Fibroblast of lung (primary cell): ENCODE results near the gene CHST4. TPM values are rescaled to one million over a fixed set of nuclear protein-coding genes. Genes with fewer than 3 reads are reported as not detected.
A peak's percentile ranks its signal among the peaks of the same experiment; 100 is the strongest.

Experiments
- DNase-seq, 2 donors: peaks; one replicate each; pipeline versions ENCODE4 v3.0.0 to v3.0.0-alpha.2; 2010; ENCODE audit warnings: low read depth in 2 of 2
- H2AFZ ChIP-seq: 2 replicates; pipeline ENCODE4 v1.5.1; 2012; ENCODE audit warnings: low read length, control low read depth, inconsistent platforms
- H3K27ac ChIP-seq: 2 replicates; pipeline ENCODE4 v1.5.1; 2011; ENCODE audit warnings: low read length, control low read depth; ENCODE audit not compliant: insufficient read depth
- H3K27me3 ChIP-seq: 2 replicates; pipeline ENCODE4 v1.5.1; 2011; ENCODE audit warnings: mild to moderate bottlenecking, low read length; ENCODE audit not compliant: control insufficient read depth, insufficient read depth
- H3K36me3 ChIP-seq: 2 replicates; pipeline ENCODE4 v1.5.1; 2011; ENCODE audit warnings: low read length; ENCODE audit not compliant: control insufficient read depth, insufficient read depth
- H3K4me1 ChIP-seq: 2 replicates; pipeline ENCODE4 v1.5.1; 2011; ENCODE audit warnings: low read length; ENCODE audit not compliant: control insufficient read depth, insufficient read depth; ENCODE audit errors: extremely low read depth
- H3K4me2 ChIP-seq: 2 replicates; pipeline ENCODE4 v1.5.1; 2011; ENCODE audit warnings: low read length, control low read depth; ENCODE audit not compliant: insufficient read depth; ENCODE audit errors: extremely low read depth
- H3K4me3 ChIP-seq, 4 experiments: fragments of 200-600 bp in 1 of 4; sonication (generic) in 1 of 4; replicated peaks in 1 of 4; 2 replicates each; pipeline ENCODE4 v1.5.1; 2011 to 2016; ENCODE audit warnings: low read length in 4 of 4, low read depth in 3 of 4, mild to moderate bottlenecking in 3 of 4, control low read depth in 2 of 4, inconsistent platforms in 1 of 4, mixed read lengths in 1 of 4; ENCODE audit not compliant: insufficient read depth in 1 of 4; ENCODE audit errors: control extremely low read depth in 1 of 4
- H3K79me2 ChIP-seq: 2 replicates; pipeline ENCODE4 v1.5.1; 2012; ENCODE audit warnings: mild to moderate bottlenecking, low read length, inconsistent platforms; ENCODE audit not compliant: control insufficient read depth, insufficient read depth
- H3K9ac ChIP-seq: 2 replicates; pipeline ENCODE4 v1.5.1; 2011; ENCODE audit warnings: mild to moderate bottlenecking, low read length, control low read depth; ENCODE audit not compliant: insufficient read depth
- H3K9me3 ChIP-seq: 2 replicates; pipeline ENCODE4 v1.5.1; 2012; ENCODE audit warnings: low read depth, low read length; ENCODE audit not compliant: control insufficient read depth, insufficient read depth
- H4K20me1 ChIP-seq: 2 replicates; pipeline ENCODE4 v1.5.1; 2011; ENCODE audit warnings: low read length; ENCODE audit not compliant: control insufficient read depth, insufficient read depth; ENCODE audit errors: extremely low read depth
- EZH2 ChIP-seq: IDR thresholded peaks from 2 replicates; pipeline ENCODE4 v1.5.1; 2012; ENCODE audit warnings: low read length, control low read depth, mild to moderate bottlenecking; ENCODE audit errors: missing control alignments
- polyA plus RNA-seq, 2 donors: library from polyadenylated mRNA; depleted of rRNA in 1 of 2; stranded (reverse) in 1 of 2; unstranded in 1 of 2; fragments of >200 nt; gene quantifications; 2 replicates each; pipeline ENCODE4 v1.2.1, GENCODE V29; 2011 to 2012; ENCODE audit warnings: missing spikeins in 1 of 2
- total RNA-seq: library from RNA; depleted of rRNA; stranded (reverse); fragments of >200 nt; gene quantifications from 2 replicates; pipeline ENCODE4 v1.2.1, GENCODE V29; 2014
- TF ChIP-seq, protein P1 (sequence below), 2 donors: IDR thresholded peaks in 1 of 2; conservative IDR thresholded peaks in 1 of 2; 1 replicate in 1 of 2; 2 replicates in 1 of 2; pipeline ENCODE4 v1.5.1; 2011 to 2012; ENCODE audit warnings: low read length in 2 of 2, control low read depth in 1 of 2, inconsistent platforms in 1 of 2, low read depth in 1 of 2, mild to moderate bottlenecking in 1 of 2

CHST4 gene
- total and polyA plus RNA-seq, 2 donors (not counting 1 experiment from before 2014, with no cell fraction given): not detected

DNA sequence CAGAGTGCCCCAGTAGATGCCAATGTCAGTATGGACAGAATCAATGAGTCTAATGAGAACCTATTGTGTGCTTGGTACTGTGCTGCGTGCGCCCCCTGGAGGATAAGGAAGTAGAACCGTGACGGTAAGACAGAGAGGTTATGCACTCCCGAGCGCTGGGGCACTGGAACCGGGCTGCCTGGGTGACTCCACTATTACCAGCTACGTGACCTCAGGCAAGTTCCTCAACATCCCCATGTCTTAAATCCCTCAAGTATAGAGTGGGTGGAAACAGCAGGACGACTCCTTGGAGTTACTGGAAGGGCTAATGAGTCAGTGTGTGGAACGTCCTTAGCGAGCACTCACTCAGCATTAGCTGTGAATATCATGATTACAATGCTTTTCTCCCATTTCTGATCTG lies 16.2 kb downstream of the CHST4 start:
- Histone ChIP-seq H2AFZ (no peak overlapping the region), H3K9ac (no peak overlapping the region), H4K20me1 (no peaks in the 10 kb centered on the region), H3K4me1 (no peaks in the 10 kb centered on the region), H3K27ac (no peak overlapping the region), H3K36me3 (no peaks in the 10 kb centered on the region), H3K79me2 (no peaks in the 10 kb centered on the region), H3K27me3 (no peaks in the 10 kb centered on the region), H3K9me3 (no peaks in the 10 kb centered on the region), H3K4me2 (no peak overlapping the region), H3K4me3 (no peak overlapping the region)
- DNase-seq: peak in 1 of 2 donors; percentile 6
- no peak for TF ChIP-seq EZH2
- TF ChIP-seq, protein P1, sequence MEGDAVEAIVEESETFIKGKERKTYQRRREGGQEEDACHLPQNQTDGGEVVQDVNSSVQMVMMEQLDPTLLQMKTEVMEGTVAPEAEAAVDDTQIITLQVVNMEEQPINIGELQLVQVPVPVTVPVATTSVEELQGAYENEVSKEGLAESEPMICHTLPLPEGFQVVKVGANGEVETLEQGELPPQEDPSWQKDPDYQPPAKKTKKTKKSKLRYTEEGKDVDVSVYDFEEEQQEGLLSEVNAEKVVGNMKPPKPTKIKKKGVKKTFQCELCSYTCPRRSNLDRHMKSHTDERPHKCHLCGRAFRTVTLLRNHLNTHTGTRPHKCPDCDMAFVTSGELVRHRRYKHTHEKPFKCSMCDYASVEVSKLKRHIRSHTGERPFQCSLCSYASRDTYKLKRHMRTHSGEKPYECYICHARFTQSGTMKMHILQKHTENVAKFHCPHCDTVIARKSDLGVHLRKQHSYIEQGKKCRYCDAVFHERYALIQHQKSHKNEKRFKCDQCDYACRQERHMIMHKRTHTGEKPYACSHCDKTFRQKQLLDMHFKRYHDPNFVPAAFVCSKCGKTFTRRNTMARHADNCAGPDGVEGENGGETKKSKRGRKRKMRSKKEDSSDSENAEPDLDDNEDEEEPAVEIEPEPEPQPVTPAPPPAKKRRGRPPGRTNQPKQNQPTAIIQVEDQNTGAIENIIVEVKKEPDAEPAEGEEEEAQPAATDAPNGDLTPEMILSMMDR (conservative IDR thresholded peaks at IDR 0.05 in 1 of 2, IDR thresholded peaks at IDR 0.05 in 1 of 2; ENCODE audit: low read depth in 1 of 2, low read length in 2 of 2): peak; percentile 13 to 54

DNA sequence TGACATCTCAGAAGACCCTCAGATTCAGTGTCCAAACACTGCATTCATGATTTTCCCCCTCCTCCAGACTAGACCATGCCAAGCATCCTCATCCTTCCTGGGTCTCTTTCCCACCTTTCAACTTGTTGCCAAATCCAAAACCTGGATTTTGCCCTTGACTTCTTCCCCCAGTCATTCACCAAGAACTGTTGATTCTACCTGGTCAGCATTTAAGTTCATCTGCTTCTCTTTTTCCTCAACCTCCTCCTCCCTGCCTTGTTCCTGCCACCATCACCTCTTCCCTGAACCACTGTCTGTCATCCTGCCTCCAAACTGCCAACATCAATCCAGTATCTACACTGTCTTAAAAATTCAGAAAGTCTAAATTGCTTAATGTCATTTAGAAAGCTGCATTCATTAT lies 20.9 kb downstream of the CHST4 start:
- H3K79me2 ChIP-seq: no peaks in the 10 kb centered on the region
- H2AFZ ChIP-seq: no peak overlapping the region
- H3K27me3 ChIP-seq: no peaks in the 10 kb centered on the region
- no peak overlapping the region for H3K27ac ChIP-seq
- TF ChIP-seq EZH2: no peak
- TF ChIP-seq, protein P1 (conservative IDR thresholded peaks at IDR 0.05 in 1 of 2, IDR thresholded peaks at IDR 0.05 in 1 of 2; ENCODE audit: low read depth in 1 of 2, low read length in 2 of 2): no peak
- no peak overlapping the region for H3K4me3 ChIP-seq
- DNase-seq: no peak
- no peak overlapping the region for H3K9ac ChIP-seq
- H3K4me1 ChIP-seq: no peaks in the 10 kb centered on the region
- no peaks in the 10 kb centered on the region for H4K20me1 ChIP-seq
- no peaks in the 10 kb centered on the region for H3K36me3 ChIP-seq
- H3K4me2 ChIP-seq: no peak overlapping the region
- H3K9me3 ChIP-seq: no peaks in the 10 kb centered on the region

DNA sequence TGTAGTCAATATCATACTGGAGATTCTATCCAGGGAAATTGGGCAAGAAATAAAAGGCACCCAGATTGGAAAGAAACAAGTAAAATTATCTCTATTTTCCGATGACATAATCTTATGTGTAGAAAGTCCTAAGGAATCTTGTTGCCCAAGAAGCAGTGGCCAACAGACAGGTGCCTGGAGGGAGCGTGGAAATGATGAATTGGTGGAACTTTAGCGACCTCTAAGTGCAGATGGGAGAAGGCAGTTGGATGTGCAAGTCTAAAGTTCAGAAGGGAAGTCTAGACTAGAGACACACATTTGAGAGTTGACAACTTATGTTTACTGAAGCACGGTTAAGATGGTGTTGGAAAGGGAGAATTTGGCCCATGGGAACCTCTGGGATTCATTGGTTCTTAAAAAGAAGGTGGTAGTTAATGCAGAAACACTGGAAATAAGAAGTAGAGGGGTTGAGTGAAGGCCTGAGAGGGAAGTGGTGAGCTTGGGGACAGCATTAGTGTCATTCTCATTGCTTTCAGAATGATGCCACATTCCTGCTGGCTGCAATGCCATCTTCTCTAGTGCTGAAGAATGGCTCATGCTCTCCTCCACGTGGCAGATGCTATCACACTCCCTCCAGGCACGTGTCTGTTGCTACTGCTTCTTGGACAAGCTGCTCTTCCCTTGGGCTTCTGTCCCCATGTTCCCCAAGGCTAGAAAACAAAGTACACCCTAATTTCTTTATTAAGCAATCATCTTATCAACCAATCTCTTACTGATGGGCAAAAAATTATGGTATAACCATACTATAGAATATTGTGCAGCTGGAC lies 26.7 kb downstream of the CHST4 start:
- Histone ChIP-seq H3K4me3 (no peak overlapping the region), H3K79me2 (no peaks in the 10 kb centered on the region), H3K9me3 (no peaks in the 10 kb centered on the region), H3K36me3 (no peaks in the 10 kb centered on the region), H3K4me1 (no peaks in the 10 kb centered on the region), H3K27ac (no peak overlapping the region), H3K4me2 (no peak overlapping the region), H3K9ac (no peak overlapping the region), H4K20me1 (no peaks in the 10 kb centered on the region), H3K27me3 (no peaks in the 10 kb centered on the region), H2AFZ (no peak overlapping the region)
- TF ChIP-seq, protein P1 (conservative IDR thresholded peaks at IDR 0.05 in 1 of 2, IDR thresholded peaks at IDR 0.05 in 1 of 2; ENCODE audit: low read depth in 1 of 2, low read length in 2 of 2): no peak
- TF ChIP-seq EZH2: no peak
- DNase-seq: no peak
